NCI-H146 treated with DMSO at 0.1 percent for 48 hours (cell line): ENCODE results near the gene SHTN1.

Experiments used
- DNase-seq: peaks from one replicate; lab custom pipeline; 2025; ENCODE audit not compliant: unreplicated experiment; lab: John Stamatoyannopoulos, UW

The SHTN1 gene, protein sequence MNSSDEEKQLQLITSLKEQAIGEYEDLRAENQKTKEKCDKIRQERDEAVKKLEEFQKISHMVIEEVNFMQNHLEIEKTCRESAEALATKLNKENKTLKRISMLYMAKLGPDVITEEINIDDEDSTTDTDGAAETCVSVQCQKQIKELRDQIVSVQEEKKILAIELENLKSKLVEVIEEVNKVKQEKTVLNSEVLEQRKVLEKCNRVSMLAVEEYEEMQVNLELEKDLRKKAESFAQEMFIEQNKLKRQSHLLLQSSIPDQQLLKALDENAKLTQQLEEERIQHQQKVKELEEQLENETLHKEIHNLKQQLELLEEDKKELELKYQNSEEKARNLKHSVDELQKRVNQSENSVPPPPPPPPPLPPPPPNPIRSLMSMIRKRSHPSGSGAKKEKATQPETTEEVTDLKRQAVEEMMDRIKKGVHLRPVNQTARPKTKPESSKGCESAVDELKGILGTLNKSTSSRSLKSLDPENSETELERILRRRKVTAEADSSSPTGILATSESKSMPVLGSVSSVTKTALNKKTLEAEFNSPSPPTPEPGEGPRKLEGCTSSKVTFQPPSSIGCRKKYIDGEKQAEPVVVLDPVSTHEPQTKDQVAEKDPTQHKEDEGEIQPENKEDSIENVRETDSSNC

GRCh38 chr10:117005026-117005526 lies at the start of gene SHTN1:
TSS of gene SHTN1 (minus strand) at chr10:117005187. CDS start at chr10:117005079, 108 bp downstream.
- peak; percentile 80 for DNase-seq

GRCh38 chr10:117053482-117053881 lies 48.5 kb upstream of the SHTN1 start:
- DNase-seq: no peak

DNA sequence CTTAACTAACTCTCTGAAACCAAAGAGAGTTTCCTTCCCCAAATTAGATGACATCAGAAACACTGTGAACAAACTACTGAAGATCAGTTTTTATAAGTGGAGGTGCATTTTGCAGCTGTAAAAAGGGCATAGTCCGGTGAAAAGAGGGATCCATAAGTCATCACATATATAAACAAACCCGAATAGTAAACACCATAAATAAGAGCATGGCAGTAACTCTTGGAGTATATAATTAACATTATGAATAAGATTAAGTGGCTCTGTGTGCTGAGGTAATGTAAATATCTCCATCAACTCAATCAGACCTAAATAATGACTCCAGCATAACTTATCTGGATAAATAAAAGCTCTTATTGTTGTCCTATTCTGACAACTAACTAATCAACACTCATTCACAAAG lies 43.0 kb upstream of the SHTN1 start:
- no peak for DNase-seq

- no peak for DNase-seq
Measured at GRCh38 chr10:117016266-117016665, 11.3 kb upstream of the SHTN1 start.

- DNase-seq: no peak
Measured at GRCh38 chr10:117014835-117015234, 9.8 kb upstream of the SHTN1 start.

- DNase-seq: no peak
Measured at GRCh38 chr10:117007080-117007479, 2.1 kb upstream of the SHTN1 start.

GRCh38 chr10:117005527-117006055 lies 604 bp upstream of the SHTN1 start:
- peak; percentile 80 for DNase-seq

DNA sequence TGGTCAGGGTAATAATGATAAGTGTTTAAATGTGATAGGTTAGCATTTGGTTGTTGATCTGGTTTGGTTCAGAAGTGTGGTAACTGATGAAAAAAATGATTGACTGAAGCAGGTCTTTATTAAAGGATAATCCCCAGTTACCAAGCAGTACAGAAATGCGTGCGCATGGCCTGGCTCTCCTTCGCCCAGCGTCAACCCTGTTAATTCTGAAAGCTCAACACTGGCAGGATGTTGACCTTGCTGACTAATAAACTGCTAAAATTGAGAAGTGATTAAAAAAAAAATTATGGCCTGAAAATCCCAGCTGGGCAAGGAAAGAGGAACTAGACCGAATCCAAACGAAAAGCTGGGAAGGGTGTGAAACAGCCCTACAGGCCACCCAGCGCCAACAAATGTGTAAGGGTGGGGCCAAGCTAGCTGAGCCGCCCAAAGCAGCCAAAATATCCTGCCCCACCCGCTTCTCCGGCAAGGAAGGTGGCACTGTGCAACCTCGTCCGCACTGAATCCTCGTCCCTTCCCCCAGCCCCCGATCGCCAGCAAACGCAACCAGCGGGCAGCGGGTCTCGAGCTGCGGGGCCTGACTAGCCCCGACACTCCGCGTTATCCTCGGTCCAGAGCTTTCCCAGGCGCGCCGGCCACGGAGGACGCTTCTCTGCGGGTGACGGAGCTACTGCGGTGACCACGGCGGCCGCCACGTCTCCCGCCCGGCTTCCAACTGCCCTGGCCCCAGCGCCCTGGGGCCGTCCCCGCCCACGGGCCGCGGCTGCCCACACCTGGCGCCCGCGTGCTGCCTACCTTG lies 561 bp downstream of the SHTN1 start:
- DNase-seq: peak; percentile 74

DNA sequence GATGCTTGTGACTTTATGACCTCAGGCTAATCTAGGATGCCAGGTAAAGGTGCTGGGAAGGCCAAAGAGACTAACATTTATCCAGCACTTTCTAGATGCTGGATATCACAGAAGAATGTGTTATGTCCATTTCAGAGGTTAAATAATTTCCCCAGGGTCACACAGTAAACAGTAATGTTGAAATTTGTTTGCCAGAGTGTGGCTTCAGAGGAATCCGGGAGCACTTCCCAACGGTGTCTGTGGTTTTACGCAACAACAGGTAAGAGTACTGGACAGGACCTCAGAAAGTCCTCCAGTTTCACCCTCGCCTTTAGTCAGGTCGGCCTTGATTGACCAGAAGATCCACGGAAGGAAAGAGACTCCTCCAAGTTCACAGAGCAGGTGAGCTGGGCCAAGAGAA lies 1.7 kb downstream of the SHTN1 start:
- no peak for DNase-seq

GRCh38 chr10:117002206-117002605 lies 2.8 kb downstream of the SHTN1 start:
- DNase-seq: no peak

GRCh38 chr10:117001144-117001543 lies 3.8 kb downstream of the SHTN1 start:
- no peak for DNase-seq

DNA sequence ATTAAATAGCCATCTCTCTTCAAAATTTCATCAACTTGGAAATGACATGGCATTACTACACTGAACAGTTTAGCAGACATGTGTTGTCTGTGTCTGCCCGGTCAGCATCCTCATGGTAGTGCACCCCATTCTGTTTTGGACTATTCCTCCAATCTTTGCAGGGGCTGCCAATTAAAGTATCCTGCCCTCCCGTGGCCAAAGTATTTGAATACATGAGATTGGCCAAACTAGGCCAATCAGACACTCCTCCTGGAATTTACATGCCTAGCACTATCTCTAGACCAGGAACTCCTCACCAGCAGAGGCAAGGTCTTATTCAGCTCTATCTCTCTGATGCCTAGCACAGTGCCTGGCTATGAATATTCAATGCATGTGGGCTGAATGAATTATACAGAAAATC lies 4.4 kb downstream of the SHTN1 start:
- DNase-seq: no peak

DNA sequence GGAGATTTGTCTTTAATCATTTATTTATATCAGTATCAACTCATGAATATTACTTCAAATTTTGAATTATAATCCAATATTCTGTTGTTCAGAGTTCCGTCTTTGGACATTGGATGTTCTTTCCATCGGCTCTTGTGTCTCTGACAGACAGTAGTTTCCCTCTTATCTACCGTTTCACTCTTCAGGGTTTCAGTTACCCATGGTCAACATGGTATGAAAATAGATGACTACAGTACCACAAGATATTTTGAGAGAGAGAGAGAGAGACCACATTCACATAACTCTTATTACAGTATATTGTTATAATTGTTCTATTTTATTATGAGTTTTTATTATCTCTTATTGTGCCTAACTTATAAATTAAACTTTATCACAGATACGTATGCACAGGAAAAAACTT lies 6.8 kb downstream of the SHTN1 start:
- no peak for DNase-seq

GRCh38 chr10:116997015-116997414 lies 8.0 kb downstream of the SHTN1 start:
- no peak for DNase-seq

DNA sequence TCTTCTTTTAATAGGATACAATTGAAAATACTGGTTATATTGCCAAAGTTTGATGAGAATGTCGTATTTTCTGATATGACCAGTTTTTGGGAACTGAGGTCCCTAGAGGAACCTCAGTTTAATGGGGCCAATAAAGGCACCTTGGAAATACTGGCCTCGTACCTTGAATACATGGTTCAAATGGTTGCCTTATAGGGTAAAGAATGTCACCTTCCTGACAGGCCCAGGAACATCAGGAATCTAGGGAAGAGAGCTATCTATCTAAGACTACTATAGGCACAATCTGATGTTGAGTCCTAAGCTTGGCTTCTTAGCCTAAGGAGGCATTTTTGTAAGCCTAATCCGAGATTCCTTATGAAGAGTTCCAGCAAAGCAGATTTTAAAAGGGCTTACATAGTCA lies 9.3 kb downstream of the SHTN1 start:
- DNase-seq: no peak

GRCh38 chr10:116994113-116994890 lies 10.7 kb downstream of the SHTN1 start:
- DNase-seq: no peak

GRCh38 chr10:116993610-116994009 lies 11.4 kb downstream of the SHTN1 start:
- no peak for DNase-seq

DNA sequence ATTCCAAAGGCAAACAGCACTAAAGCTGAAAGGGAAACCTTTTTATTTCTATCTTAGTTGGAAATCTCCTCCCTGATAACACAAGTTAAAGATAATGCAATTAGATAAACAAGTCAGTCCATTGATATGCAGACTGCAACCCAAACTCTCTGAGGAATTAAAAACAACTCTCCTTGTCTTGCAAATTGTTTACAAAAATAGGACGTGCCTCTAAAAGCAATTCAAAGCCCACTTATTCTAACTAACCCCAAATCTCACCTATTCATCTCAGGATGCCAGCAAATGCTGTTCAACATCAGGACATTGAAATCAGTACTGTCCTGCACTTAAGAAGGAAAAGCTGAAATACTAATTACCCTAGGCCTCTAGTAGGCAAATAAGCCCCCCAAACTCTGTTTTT lies 12.8 kb downstream of the SHTN1 start:
- no peak for DNase-seq

- no peak for DNase-seq
Measured at GRCh38 chr10:116990276-116990800, 14.6 kb downstream of the SHTN1 start.

GRCh38 chr10:116989439-116989838 lies 15.5 kb downstream of the SHTN1 start:
- no peak for DNase-seq
